Tibial artery (tissue), 4 donors: ENCODE measurements around the gene PSTK.

ENCODE experiments used
- DNase-seq, 2 donors: peaks; one replicate each; pipeline ENCODE4 v3.0.0-alpha.2; 2019
- H3K27ac ChIP-seq, 2 donors: fragments of 200-600 bp; sonication (generic) in 1 of 2; 1 replicate in 1 of 2; 2 replicates in 1 of 2; pipeline ENCODE4 v1.5.1; 2018 to 2019; ENCODE audit warnings: mild to moderate bottlenecking in 1 of 2
- H3K27me3 ChIP-seq, 2 donors: fragments of 200-600 bp; sonication (generic) in 1 of 2; one replicate each; pipeline versions ENCODE4 v1.5.1 to v1.6.0; 2016 to 2019
- H3K36me3 ChIP-seq, 3 donors: fragments of 200-600 bp; sonication (generic) in 2 of 3; one replicate each; pipeline ENCODE4 v1.5.1; 2016 to 2019; ENCODE audit warnings: mild to moderate bottlenecking in 2 of 3
- H3K4me1 ChIP-seq, 4 donors: fragments of 200-600 bp; sonication (generic) in 2 of 4; 1 replicate in 3 of 4; 2 replicates in 1 of 4; pipeline ENCODE4 v1.5.1; 2016 to 2019
- H3K4me3 ChIP-seq, 2 donors: fragments of 200-600 bp; sonication (generic) in 1 of 2; 1 replicate in 1 of 2; 2 replicates in 1 of 2; pipeline ENCODE4 v1.5.1; 2018 to 2019; ENCODE audit warnings: mild to moderate bottlenecking in 2 of 2
- H3K9me3 ChIP-seq, 3 donors: fragments of 200-600 bp; sonication (generic) in 1 of 3; one replicate each; pipeline ENCODE4 v1.5.1; 2016 to 2019
- CTCF ChIP-seq, 2 experiments: fragments of 200-600 bp in 1 of 2; fragments of 450-650 bp in 1 of 2; IDR thresholded peaks; one replicate each; pipeline ENCODE4 v1.5.1; 2017 to 2019; ENCODE audit warnings: antibody characterized with exemption in 2 of 2, mild to moderate bottlenecking in 1 of 2, moderate library complexity in 1 of 2
- intact Hi-C: fragments of 100-400 bp; cut with DNase I; formaldehyde crosslinking; loops from one replicate; pipeline ENCODE4 v1.15.0; 2023; ENCODE audit warnings: low total_unique reads

The PSTK gene

GRCh38 chr10:123031124-123031523 lies 50.9 kb downstream of the PSTK start:
- intact Hi-C loops, result no loop called here
- no peak overlapping the region for H3K4me3 ChIP-seq

GRCh38 chr10:123034332-123034731 lies 54.1 kb downstream of the PSTK start:
- Histone ChIP-seq H3K27ac (no peak overlapping the region), H3K36me3 (peaks cover 19 to 36% (median 29%) of the 10 kb centered on the region in 3 donors), H3K4me1 (no peaks in the 10 kb centered on the region), H3K4me3 (no peak overlapping the region), H3K9me3 (no peaks in the 10 kb centered on the region), H3K27me3 (no peaks in the 10 kb centered on the region)
- no peak for TF ChIP-seq CTCF (IDR thresholded peaks at IDR 0.05)
- no peak for DNase-seq
- intact Hi-C loops, result no loop called here

More at GRCh38 chr10:123031124-123031523, 50.9 kb downstream of the PSTK start:
- Histone ChIP-seq H3K36me3 (peaks cover 8 to 16% (median 10%) of the 10 kb centered on the region in 3 donors), H3K27ac (no peak overlapping the region), H3K4me1 (no peaks in the 10 kb centered on the region), H3K27me3 (no peaks in the 10 kb centered on the region), H3K9me3 (no peaks in the 10 kb centered on the region)
- no peak for DNase-seq
- no peak for TF ChIP-seq CTCF (IDR thresholded peaks at IDR 0.05)

GRCh38 chr10:123035467-123036086 lies 55.4 kb downstream of the PSTK start:
- H3K27me3 ChIP-seq, result no peaks in the 10 kb centered on the region
- H3K9me3 ChIP-seq, result no peaks in the 10 kb centered on the region
- H3K4me3 ChIP-seq, result no peak overlapping the region
- H3K27ac ChIP-seq, result no peak overlapping the region
- no peak for DNase-seq
- peaks cover 19 to 40% (median 29%) of the 10 kb centered on the region in 3 donors for H3K36me3 ChIP-seq
- H3K4me1 ChIP-seq, result no peaks in the 10 kb centered on the region
- intact Hi-C loops, result no loop called here
- no peak for TF ChIP-seq CTCF (IDR thresholded peaks at IDR 0.05)

GRCh38 chr10:123038782-123039631 lies 58.8 kb downstream of the PSTK start:
- no peaks in the 10 kb centered on the region for H3K9me3 ChIP-seq
- no peak overlapping the region for H3K27ac ChIP-seq
- H3K36me3 ChIP-seq, result peaks cover 34 to 67% (median 41%) of the 10 kb centered on the region in 3 donors
- H3K27me3 ChIP-seq, result no peaks in the 10 kb centered on the region
- no peak overlapping the region for H3K4me3 ChIP-seq
- intact Hi-C loops, result no loop called here
- no peak for TF ChIP-seq CTCF (IDR thresholded peaks at IDR 0.05)
- DNase-seq, result no peak
- no peaks in the 10 kb centered on the region for H3K4me1 ChIP-seq

- Histone ChIP-seq H3K27ac (no peak overlapping the region), H3K27me3 (no peaks in the 10 kb centered on the region), H3K9me3 (no peaks in the 10 kb centered on the region), H3K36me3 (peaks cover 37 to 68% (median 47%) of the 10 kb centered on the region in 3 donors), H3K4me3 (no peak overlapping the region), H3K4me1 (no peaks in the 10 kb centered on the region)
- intact Hi-C loops, result no loop called here
- no peak for DNase-seq
- TF ChIP-seq CTCF (IDR thresholded peaks at IDR 0.05), result no peak
These were observed 59.4 kb downstream of the PSTK start for GRCh38 chr10:123039632-123039930.
